GM13976 (cell line): ENCODE data around the gene SLC25A25.
"Not testable (repeated sequence)": the region's sequence is repeated elsewhere in the genome, so short reads cannot be mapped to it uniquely, and the experiment has no call there.

Experiments used
- DNase-seq: peaks from one replicate; pipeline ENCODE4 v3.0.0; 2012; ENCODE audit warnings: low spot score
- CTCF ChIP-seq: IDR thresholded peaks from 2 replicates; pipeline ENCODE4 v1.5.1; 2012; ENCODE audit warnings: borderline replicate concordance, mild to moderate bottlenecking; ENCODE audit not compliant: insufficient read depth; ENCODE audit errors: extremely low read depth, missing control alignments, control extremely low read depth
- in situ Hi-C: fragments of 300-500 bp; cut with MboI; formaldehyde crosslinking; loops from one replicate; pipeline ENCODE4 v1.12.0; 2022; ENCODE audit warnings: low sequenced_read_pairs, mixed read lengths, inconsistent platforms; ENCODE audit not compliant: unreplicated experiment

Gene SLC25A25

DNA sequence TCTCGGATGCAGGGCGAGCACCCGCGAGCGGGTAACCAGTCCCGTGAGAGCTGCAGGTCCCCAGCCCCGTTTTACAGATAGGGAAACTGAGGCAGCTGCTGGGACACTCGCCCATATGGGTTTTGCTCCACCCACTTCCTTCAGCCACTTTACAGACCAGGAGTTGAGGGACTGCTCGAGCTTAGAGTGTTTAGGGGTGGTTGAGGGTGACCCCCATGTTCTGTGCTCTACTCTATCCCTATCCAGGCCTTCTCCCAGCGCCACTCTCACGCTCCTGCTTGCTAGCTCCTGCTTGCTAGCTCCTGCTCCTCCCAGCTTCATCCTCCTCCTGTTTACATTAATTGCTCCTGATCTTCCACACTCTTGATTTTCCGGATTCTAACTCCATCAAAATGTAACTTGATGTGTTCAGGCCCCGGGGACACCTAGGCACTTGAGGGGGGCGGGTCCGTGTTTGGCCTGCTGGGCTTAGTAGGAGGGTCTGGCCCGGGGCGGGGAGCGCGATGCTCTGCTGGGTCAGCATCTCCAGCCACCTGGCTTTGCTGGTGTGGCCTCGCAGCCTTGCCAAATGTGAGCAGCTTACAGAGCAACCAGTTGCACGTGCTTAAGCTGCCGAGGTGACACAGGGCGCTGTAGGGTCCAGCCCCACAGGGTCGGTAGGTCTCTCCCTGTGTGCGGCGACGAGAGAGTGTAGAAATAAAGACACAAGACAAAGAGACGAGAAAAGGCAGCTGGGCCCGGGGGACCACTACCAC is 61.0 kb downstream of the SLC25A25 start:
- DNase-seq = no peak
- no peak for TF ChIP-seq CTCF
- in situ Hi-C loops = no loop called here

GRCh38 chr9:128129976-128130590 is 62.1 kb downstream of the SLC25A25 start:
- DNase-seq, in situ Hi-C loops: not testable (repeated sequence)
- peak; percentile 18 for TF ChIP-seq CTCF

DNA sequence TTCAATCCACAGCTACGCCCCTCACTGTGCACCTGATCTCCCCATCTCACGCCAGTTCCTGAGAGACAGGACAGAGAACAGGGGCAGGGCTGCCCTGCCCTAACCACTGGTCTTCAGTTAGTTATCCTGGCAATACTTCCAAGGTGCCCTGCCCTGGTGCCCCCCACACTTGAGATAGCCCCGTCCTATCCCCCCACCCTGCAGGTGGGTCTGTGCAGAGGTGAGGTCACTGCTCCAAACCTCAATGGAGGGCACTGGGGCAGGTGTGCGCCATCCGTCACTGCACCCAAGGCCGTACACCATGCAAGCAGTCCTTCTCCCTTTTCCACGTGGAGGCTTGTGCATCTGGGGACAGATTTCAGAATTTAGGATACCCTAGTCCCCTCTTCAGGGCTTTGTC is 62.6 kb downstream of the SLC25A25 start:
- DNase-seq, in situ Hi-C loops: not testable (repeated sequence)

DNA sequence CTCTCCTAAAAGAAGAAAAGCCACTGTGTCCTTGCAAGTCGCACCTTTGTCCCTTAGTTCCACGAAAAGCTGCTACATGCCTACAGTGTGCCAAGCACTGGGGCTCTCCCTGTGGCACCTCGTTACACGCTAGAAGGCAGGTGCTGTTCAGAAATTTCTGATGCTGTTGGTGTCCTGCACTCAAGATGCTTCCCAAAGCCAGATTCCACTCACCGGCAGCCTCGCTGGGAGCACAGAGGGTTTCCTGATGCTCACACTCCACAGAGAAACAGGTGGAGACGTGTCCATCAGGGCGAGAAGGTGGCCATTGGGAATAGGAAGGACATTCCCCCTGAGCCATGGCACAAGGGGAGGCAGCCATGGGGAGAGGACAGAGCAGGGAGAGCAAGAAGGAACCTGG is 63.3 kb downstream of the SLC25A25 start:
- DNase-seq, in situ Hi-C loops: not testable (repeated sequence)

DNA sequence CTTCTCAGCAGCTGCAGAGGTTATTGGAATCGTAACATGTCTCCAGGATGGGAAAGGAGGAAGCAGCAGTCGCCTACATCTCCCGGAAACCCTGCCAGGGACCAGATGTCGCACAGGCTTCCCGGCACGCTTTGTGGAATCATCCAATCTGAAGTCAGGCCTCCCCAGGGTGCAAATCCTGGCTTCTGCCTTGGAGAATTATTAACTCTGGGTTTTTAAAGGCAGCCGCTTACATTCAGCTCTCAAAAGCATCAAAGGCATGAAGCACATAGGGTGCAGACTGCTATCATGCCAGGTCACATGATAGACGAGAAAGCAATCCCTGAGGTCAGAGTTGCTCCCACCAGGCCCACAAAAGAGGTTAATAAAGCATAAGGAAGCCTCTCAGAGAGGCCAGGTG is 64.1 kb downstream of the SLC25A25 start:
- in situ Hi-C loops, DNase-seq: not testable (repeated sequence)

GRCh38 chr9:128135561-128135960 is 67.5 kb downstream of the SLC25A25 start:
- in situ Hi-C loops, DNase-seq: not testable (repeated sequence)

DNA sequence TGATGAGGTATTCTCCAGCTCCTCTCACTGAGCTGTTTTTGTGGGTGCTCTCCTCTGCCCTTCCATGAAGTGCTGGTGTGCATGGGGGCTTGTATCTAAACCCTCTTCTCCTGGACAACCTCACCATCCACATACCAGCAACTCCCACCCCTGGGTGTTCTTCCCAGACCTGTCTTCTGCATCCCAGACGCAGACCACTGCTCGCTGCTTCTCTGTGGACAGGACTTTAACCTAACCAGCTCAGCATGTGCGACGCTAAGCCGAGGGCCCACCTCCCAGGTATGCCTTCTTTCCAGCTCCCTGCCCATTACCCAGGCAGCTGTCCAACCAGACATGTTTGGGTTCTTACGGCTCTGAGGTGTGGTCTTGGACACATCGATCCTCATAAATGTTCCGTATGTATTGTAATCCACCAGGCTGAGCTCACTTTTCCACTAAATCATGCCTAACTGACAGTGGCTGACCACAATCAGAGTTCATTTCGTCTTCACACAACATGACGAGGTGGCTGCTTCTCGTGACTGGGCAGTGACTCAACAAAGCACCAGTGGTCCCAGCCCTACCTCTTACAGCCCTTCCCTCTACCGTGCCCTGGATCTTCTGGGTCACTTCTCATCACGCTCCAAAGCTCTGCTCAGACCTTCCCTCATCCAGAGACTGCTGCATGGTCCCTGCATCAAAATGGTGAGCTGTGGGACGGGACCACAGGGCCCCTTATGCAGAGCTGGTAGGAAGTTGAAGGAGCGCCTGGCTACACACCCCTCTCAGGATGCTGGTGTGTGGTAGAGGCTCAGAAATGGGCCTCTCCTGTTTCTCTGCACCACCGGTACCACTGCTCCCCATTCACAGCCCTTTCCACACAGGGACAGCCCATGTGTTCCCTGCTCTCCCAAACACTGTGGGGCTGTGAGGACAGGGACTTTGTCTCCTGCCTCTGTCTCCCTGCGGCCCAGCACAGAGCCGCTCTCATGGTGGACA is 69.1 kb downstream of the SLC25A25 start:
- DNase-seq = peak; percentile 6
- TF ChIP-seq CTCF = no peak
- in situ Hi-C loops = no loop called here

DNA sequence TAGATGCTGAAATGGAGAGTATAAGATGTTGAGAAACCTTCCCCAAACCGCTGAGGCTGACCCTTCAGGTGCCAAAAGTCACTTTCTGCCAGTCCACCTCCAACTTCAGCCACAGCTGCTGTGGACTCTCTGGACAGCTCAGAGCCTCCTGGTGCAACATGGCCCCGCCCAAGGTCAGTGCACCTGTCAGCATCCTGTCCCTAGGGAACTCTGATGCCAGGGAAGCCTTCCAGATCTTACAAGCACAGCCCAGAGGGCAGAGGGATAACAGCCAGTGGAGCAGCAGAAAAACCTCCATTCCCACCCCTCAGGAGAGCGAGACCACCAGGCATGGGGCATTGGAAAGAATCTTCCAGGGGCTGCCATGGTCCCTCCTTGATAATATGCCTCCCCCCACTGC is 70.0 kb downstream of the SLC25A25 start:
- in situ Hi-C loops = no loop called here
- TF ChIP-seq CTCF = no peak
- peak; percentile 5 for DNase-seq
